ENCODE results near the gene SREK1.

DNA sequence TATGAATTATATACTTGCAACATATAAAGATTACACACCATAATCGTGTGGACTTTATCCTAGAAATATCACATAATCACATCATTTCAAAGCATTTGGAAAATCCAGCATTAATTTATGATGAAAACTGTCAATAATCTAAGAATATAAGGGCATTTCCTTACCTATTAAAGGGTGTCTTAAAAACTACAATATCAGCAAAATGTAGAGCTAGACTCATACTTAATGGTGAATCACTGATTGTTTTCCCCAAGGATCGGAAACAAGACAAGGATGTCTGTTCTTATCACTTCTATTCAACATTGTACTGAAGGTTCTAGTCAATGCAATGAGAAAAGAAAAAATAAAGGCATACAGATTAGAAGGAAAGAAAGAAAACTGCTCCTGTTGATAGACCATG is 8.0 kb upstream of the SREK1 start:
- TF ChIP-seq, protein P1, sequence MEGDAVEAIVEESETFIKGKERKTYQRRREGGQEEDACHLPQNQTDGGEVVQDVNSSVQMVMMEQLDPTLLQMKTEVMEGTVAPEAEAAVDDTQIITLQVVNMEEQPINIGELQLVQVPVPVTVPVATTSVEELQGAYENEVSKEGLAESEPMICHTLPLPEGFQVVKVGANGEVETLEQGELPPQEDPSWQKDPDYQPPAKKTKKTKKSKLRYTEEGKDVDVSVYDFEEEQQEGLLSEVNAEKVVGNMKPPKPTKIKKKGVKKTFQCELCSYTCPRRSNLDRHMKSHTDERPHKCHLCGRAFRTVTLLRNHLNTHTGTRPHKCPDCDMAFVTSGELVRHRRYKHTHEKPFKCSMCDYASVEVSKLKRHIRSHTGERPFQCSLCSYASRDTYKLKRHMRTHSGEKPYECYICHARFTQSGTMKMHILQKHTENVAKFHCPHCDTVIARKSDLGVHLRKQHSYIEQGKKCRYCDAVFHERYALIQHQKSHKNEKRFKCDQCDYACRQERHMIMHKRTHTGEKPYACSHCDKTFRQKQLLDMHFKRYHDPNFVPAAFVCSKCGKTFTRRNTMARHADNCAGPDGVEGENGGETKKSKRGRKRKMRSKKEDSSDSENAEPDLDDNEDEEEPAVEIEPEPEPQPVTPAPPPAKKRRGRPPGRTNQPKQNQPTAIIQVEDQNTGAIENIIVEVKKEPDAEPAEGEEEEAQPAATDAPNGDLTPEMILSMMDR (IDR thresholded peaks at IDR 0.05), result no peak
- no peak for TF ChIP-seq POLR2A (IDR thresholded peaks at IDR 0.05)
